ENCODE data around the gene CHST8. TPM values are rescaled to one million over a fixed set of nuclear protein-coding genes. Genes with fewer than 3 reads are reported as not detected.

Gene CHST8
- polyA plus RNA-seq, 12 donors = 0.08 to 1.7 (median 0.30) TPM; not detected in 3

GRCh38 chr19:33736787-33737186 is 115.0 kb downstream of the CHST8 start:
- no peak for DNase-seq

GRCh38 chr19:33737681-33738371 is 116.1 kb downstream of the CHST8 start:
- no peak for DNase-seq

GRCh38 chr19:33740811-33741396 is 119.2 kb downstream of the CHST8 start:
- peak; percentile 61 for DNase-seq

GRCh38 chr19:33745297-33745696 is 123.5 kb downstream of the CHST8 start:
- no peak for DNase-seq

- no peak for DNase-seq
Measured at GRCh38 chr19:33746159-33746558, 124.4 kb downstream of the CHST8 start.

GRCh38 chr19:33747273-33747672 is 125.5 kb downstream of the CHST8 start:
- no peak for DNase-seq

- DNase-seq = no peak
Measured at GRCh38 chr19:33748231-33748630, 126.5 kb downstream of the CHST8 start.

GRCh38 chr19:33749016-33749415 is 127.3 kb downstream of the CHST8 start:
- no peak for DNase-seq

- no peak for DNase-seq
Measured at GRCh38 chr19:33749619-33750175, 127.9 kb downstream of the CHST8 start.

- no peak for DNase-seq
Measured at GRCh38 chr19:33750587-33751435, 129.1 kb downstream of the CHST8 start.

- no peak for DNase-seq
Measured at GRCh38 chr19:33751436-33751770, 129.7 kb downstream of the CHST8 start.

- no peak for DNase-seq
Measured at GRCh38 chr19:33752018-33752800, 130.5 kb downstream of the CHST8 start.

- DNase-seq = no peak
Measured at GRCh38 chr19:33752945-33753344, 131.2 kb downstream of the CHST8 start.

GRCh38 chr19:33754361-33754760 is 132.6 kb downstream of the CHST8 start:
- no peak for DNase-seq

GRCh38 chr19:33755099-33756035 is 133.6 kb downstream of the CHST8 start:
- no peak for DNase-seq

GRCh38 chr19:33756177-33756576 is 134.4 kb downstream of the CHST8 start:
- no peak for DNase-seq

- no peak for DNase-seq
Measured at GRCh38 chr19:33758541-33759013, 136.8 kb downstream of the CHST8 start.

GRCh38 chr19:33759356-33759755 is 137.6 kb downstream of the CHST8 start:
- DNase-seq = no peak

GRCh38 chr19:33763633-33764371 is 142.0 kb downstream of the CHST8 start:
- no peak for DNase-seq

GRCh38 chr19:33766623-33767022 is 144.9 kb downstream of the CHST8 start:
- DNase-seq = no peak
